ENCODE results near the gene RNF227.

Gene RNF227

GRCh38 chr17:7929158-7930023 lies 13.3 kb upstream of the RNF227 start, which contains the start of gene KCNAB3:
Gene KCNAB3 (minus strand): TSS chr17:7929856. CDS start chr17:7929435, 421 bp downstream.
- peak; percentile 68 for DNase-seq

GRCh38 chr17:7927596-7927995 lies 11.5 kb upstream of the RNF227 start:
- no peak for DNase-seq

- peak; percentile 89 for DNase-seq
Observed at GRCh38 chr17:7922845-7923628, 6.9 kb upstream of the RNF227 start.

GRCh38 chr17:7922269-7922844 lies 6.3 kb upstream of the RNF227 start:
- DNase-seq, result no peak

- DNase-seq, result no peak
Observed at GRCh38 chr17:7916808-7917207, 719 bp upstream of the RNF227 start.

- DNase-seq, result no peak
Observed at GRCh38 chr17:7916385-7916682, 245 bp upstream of the RNF227 start.

GRCh38 chr17:7915179-7915610 lies 894 bp downstream of the RNF227 start:
- no peak for DNase-seq

GRCh38 chr17:7912927-7913524 lies 3.1 kb downstream of the RNF227 start:
- DNase-seq, result peak; percentile 85

GRCh38 chr17:7911116-7911515 lies 5.0 kb downstream of the RNF227 start:
- no peak for DNase-seq

- DNase-seq, result no peak
Observed at GRCh38 chr17:7910711-7911110, 5.4 kb downstream of the RNF227 start.

GRCh38 chr17:7910281-7910680 lies 5.8 kb downstream of the RNF227 start:
- no peak for DNase-seq

GRCh38 chr17:7909089-7909488 lies 7.0 kb downstream of the RNF227 start:
- DNase-seq, result no peak

- DNase-seq, result no peak
Observed at GRCh38 chr17:7903154-7904103, 12.7 kb downstream of the RNF227 start.

GRCh38 chr17:7897773-7898172 lies 18.3 kb downstream of the RNF227 start:
- DNase-seq, result peak; percentile 55

GRCh38 chr17:7897090-7897489 lies 19.0 kb downstream of the RNF227 start:
- no peak for DNase-seq

- DNase-seq, result no peak
Observed at GRCh38 chr17:7894866-7895265, 21.2 kb downstream of the RNF227 start.

GRCh38 chr17:7894226-7894625 lies 21.9 kb downstream of the RNF227 start:
- DNase-seq, result no peak

GRCh38 chr17:7893187-7893880 lies 22.8 kb downstream of the RNF227 start:
- DNase-seq, result no peak

GRCh38 chr17:7889166-7889955 lies 26.7 kb downstream of the RNF227 start:
- peak; percentile 48 for DNase-seq

GRCh38 chr17:7888184-7888920 lies 27.7 kb downstream of the RNF227 start, which contains the start of gene CHD3:
Gene CHD3 (plus strand): TSS chr17:7888789. CDS start chr17:7889001, 212 bp downstream.
- peak; percentile 41 for DNase-seq
